ENCODE data around the gene ELOVL7.

GRCh38 chr5:60870857-60871256, 26.8 kb upstream of the ELOVL7 start:
- TF ChIP-seq CTCF (IDR thresholded peaks at IDR 0.05) (no peak), POLR2A (IDR thresholded peaks at IDR 0.05) (no peak), POLR2AphosphoS5 (IDR thresholded peaks at IDR 0.05) (no peak), EP300 (IDR thresholded peaks at IDR 0.05) (no peak)

All from suprapubic skin (tissue), 4 donors.